OCI-LY1 (cell line): ENCODE results near the gene NSD1.

Source experiments
- H2AFZ ChIP-seq: fragments of 200-600 bp; sonication (generic), shearing (Covaris generic); 2 replicates; pipeline ENCODE4 v1.6.0; 2014; ENCODE audit warnings: antibody characterized with exemption, mild to moderate bottlenecking, low read length
- H3F3A ChIP-seq: fragments of 200-600 bp; sonication (generic), shearing (Covaris generic); 2 replicates; pipeline ENCODE4 v1.6.0; 2014; ENCODE audit warnings: mild to moderate bottlenecking, antibody characterized with exemption, low read length, moderate library complexity; ENCODE audit not compliant: insufficient read depth
- H3K27ac ChIP-seq: fragments of 200-600 bp; sonication (generic); 2 replicates; pipeline ENCODE4 v1.5.1; 2014; ENCODE audit warnings: low read length, mixed run types, mild to moderate bottlenecking, low read depth; ENCODE audit not compliant: poor library complexity, severe bottlenecking
- H3K27me3 ChIP-seq: fragments of 200-600 bp; sonication (generic); 2 replicates; pipeline ENCODE4 v1.6.0; 2014; ENCODE audit warnings: antibody characterized with exemption, mild to moderate bottlenecking, low read length, moderate library complexity; ENCODE audit not compliant: insufficient read depth
- H3K36me3 ChIP-seq: fragments of 200-600 bp; sonication (generic); 2 replicates; pipeline ENCODE4 v1.6.1; 2014; ENCODE audit warnings: mild to moderate bottlenecking, antibody characterized with exemption, low read length, moderate library complexity, mixed read lengths; ENCODE audit not compliant: insufficient read depth
- H3K4me1 ChIP-seq: fragments of 200-600 bp; sonication (generic); 2 replicates; pipeline ENCODE4 v1.5.1; 2014; ENCODE audit warnings: mild to moderate bottlenecking, low read length, moderate library complexity; ENCODE audit not compliant: insufficient read depth, severe bottlenecking
- H3K4me2 ChIP-seq: fragments of 200-600 bp; sonication (generic), shearing (Covaris generic); 2 replicates; pipeline ENCODE4 v1.6.1; 2014; ENCODE audit warnings: low read length
- H3K4me3 ChIP-seq: fragments of 200-600 bp; sonication (generic); 2 replicates; pipeline ENCODE4 v1.5.1; 2014; ENCODE audit warnings: low read length, low read depth, mild to moderate bottlenecking, mixed read lengths; ENCODE audit not compliant: poor library complexity, severe bottlenecking
- H3K79me2 ChIP-seq: fragments of 200-600 bp; shearing (Covaris generic); 2 replicates; pipeline ENCODE4 v1.6.1; 2016; ENCODE audit warnings: mixed run types, low read length, mixed read lengths; ENCODE audit not compliant: insufficient read depth
- H3K9ac ChIP-seq: fragments of 200-600 bp; sonication (generic), shearing (Covaris generic); 2 replicates; pipeline ENCODE4 v1.6.1; 2014; ENCODE audit warnings: mild to moderate bottlenecking, low read length, mixed read lengths
- H3K9me2 ChIP-seq: fragments of 200-600 bp; sonication (generic), shearing (Covaris generic); 2 replicates; pipeline ENCODE4 v1.6.1; 2014; ENCODE audit warnings: low read depth, mild to moderate bottlenecking, low read length, mixed read lengths
- H3K9me3 ChIP-seq: fragments of 200-600 bp; shearing (Covaris generic); 2 replicates; pipeline ENCODE4 v1.6.1; 2014; ENCODE audit warnings: low read length, mixed read lengths
- H4K20me1 ChIP-seq: fragments of 200-600 bp; sonication (generic), shearing (Covaris generic); 2 replicates; pipeline ENCODE4 v1.6.0; 2016; ENCODE audit warnings: mild to moderate bottlenecking, low read length; ENCODE audit not compliant: insufficient read depth
- CTCF ChIP-seq: fragments of 200-600 bp; sonication (generic), shearing (Covaris generic); IDR thresholded peaks from 2 replicates; pipeline ENCODE4 v1.5.1; 2017; ENCODE audit warnings: mild to moderate bottlenecking, antibody characterized with exemption, low read length, moderate library complexity, mixed read lengths
- EZH2 ChIP-seq: fragments of 200-600 bp; sonication (generic), shearing (Covaris generic); IDR thresholded peaks from 2 replicates; pipeline ENCODE4 v1.8.0; 2017; ENCODE audit warnings: borderline replicate concordance, mixed run types, mild to moderate bottlenecking, antibody characterized with exemption, low read length, moderate library complexity, mixed read lengths

NSD1 gene

DNA sequence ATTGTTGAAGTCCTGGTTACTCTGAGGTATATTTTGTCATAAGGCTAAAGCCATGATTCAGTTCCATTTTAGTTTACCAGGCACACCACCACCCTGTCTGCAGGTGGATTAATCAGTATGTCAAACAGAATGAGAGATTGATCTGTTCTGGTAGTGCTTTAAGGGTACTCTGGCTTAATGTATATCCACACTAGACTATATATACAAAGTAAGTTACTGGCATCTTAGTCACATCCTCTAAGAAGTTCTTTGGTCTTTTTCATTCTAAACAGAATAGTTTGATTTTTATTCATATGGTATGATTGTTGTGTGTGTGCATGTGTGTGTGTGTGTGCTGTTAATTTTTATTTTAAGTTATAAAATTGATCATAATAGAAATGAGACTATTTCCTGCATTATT, 108.2 kb downstream of the NSD1 start:
- H3K4me2 ChIP-seq, result no peak overlapping the region
- H3K79me2 ChIP-seq, result no peaks in the 10 kb centered on the region; the same call in 1 of the 2 replicates
- no peaks in the 10 kb centered on the region for H3K4me1 ChIP-seq
- no peaks in the 10 kb centered on the region for H3F3A ChIP-seq
- TF ChIP-seq CTCF (no peak), EZH2 (no peak)
- no peak overlapping the region for H2AFZ ChIP-seq
- H3K9me3 ChIP-seq, result no peaks in the 10 kb centered on the region
- H3K27ac ChIP-seq, result no peak overlapping the region
- H4K20me1 ChIP-seq, result no peaks in the 10 kb centered on the region
- no peak overlapping the region for H3K9ac ChIP-seq
- H3K36me3 ChIP-seq, result peaks cover 83% of the 10 kb centered on the region
- no peaks in the 10 kb centered on the region for H3K9me2 ChIP-seq
- no peaks in the 10 kb centered on the region for H3K27me3 ChIP-seq
- no peak overlapping the region for H3K4me3 ChIP-seq

DNA sequence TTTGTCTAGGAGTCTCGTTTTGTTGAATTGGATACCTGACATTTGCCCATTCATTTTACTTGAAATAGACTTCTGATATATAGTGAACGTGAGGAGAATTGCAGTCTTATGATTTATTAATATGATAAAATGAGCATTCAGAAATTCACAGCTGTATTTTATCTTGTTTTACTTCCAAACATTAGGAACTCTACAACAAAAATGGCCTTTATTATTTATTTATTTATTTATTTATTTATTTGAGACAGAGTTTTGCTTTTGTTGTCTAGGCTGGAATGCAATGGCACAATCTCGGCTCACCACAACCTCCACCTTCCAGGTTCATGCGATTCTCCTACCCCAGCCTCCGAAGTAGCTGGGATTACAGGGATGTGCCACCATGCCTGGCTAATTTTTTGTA, 108.7 kb downstream of the NSD1 start:
- no peaks in the 10 kb centered on the region; the same call in 1 of the 2 replicates for H3K79me2 ChIP-seq
- peaks cover 85% of the 10 kb centered on the region for H3K36me3 ChIP-seq

DNA sequence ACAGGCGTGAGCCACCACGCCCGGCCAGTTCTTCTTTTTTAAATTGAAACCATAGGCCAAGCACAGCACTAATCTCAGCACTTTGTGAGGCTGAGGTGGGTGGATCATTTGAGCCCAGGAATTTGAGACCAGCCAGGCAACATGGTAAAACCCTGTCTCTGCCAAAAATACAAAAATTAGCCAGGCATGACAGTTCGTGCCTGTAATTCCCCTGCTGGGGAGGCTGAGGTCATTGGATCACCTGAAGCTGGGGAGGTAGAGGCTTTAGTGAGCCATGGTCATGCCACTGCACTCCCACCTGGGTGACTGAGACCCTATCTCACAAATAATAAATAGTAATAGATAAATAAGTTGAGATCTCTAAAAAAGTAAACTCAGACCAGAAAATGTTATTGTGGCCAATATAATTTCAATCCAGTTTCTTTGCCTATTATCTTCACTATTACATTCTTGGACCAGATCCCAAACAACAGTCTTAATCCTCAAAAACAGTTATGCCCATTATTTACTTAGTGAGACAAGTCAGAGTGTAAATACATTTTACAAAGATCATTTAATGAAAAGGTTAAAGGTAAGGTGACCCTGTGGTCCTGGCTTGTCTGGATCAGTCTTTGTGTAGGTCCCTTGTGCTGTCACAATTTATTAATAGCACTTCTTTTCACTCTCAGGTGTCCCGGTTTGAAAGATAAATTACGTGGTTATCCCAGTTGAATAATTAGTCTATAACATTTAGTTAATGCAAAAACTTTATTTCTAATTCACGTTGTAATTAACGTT, 116.4 kb downstream of the NSD1 start:
- H4K20me1 ChIP-seq, result no peaks in the 10 kb centered on the region
- H3K9ac ChIP-seq, result no peak overlapping the region
- no peaks in the 10 kb centered on the region for H3K9me3 ChIP-seq
- H3K27me3 ChIP-seq, result no peaks in the 10 kb centered on the region
- no peaks in the 10 kb centered on the region for H3F3A ChIP-seq
- no peaks in the 10 kb centered on the region for H3K9me2 ChIP-seq
- no peak overlapping the region for H3K4me3 ChIP-seq
- H3K27ac ChIP-seq, result no peak overlapping the region
- H3K4me2 ChIP-seq, result no peak overlapping the region
- no peak overlapping the region for H2AFZ ChIP-seq
- H3K4me1 ChIP-seq, result no peaks in the 10 kb centered on the region
- peaks cover 90% of the 10 kb centered on the region for H3K36me3 ChIP-seq
- TF ChIP-seq CTCF (no peak), EZH2 (no peak)
- no peaks in the 10 kb centered on the region for H3K79me2 ChIP-seq

More for the DNA sequence above, 108.7 kb downstream of the NSD1 start:
- H3F3A ChIP-seq, result no peaks in the 10 kb centered on the region
- H3K4me1 ChIP-seq, result no peaks in the 10 kb centered on the region
- no peaks in the 10 kb centered on the region for H4K20me1 ChIP-seq
- H3K27me3 ChIP-seq, result no peaks in the 10 kb centered on the region
- H3K4me2 ChIP-seq, result no peak overlapping the region
- H2AFZ ChIP-seq, result no peak overlapping the region
- no peak overlapping the region for H3K9ac ChIP-seq
- H3K9me3 ChIP-seq, result no peaks in the 10 kb centered on the region
- H3K9me2 ChIP-seq, result no peaks in the 10 kb centered on the region
- no peak overlapping the region for H3K4me3 ChIP-seq
- TF ChIP-seq EZH2 (no peak), CTCF (no peak)
- H3K27ac ChIP-seq, result no peak overlapping the region
